ENCODE results near the gene CHST11. TPM values are rescaled to one million over a fixed set of nuclear protein-coding genes. Genes with fewer than 3 reads are reported as not detected.
"Not testable (repeated sequence)": the region's sequence is repeated elsewhere in the genome, so short reads cannot be mapped to it uniquely, and the experiment has no call there.

CHST11 gene
- total and polyA plus RNA-seq, 9 of the 15 experiments (the other 6 are each of a cell fraction or from before 2014, with no cell fraction given), result 2.3 to 38.7 (median 15.0) TPM

- DNase-seq (ENCODE audit: extremely low read depth in 1 of 4, low spot score in 3 of 4); H2AFZ ChIP-seq (ENCODE audit: low read depth, low read length); FAIRE-seq; H3K9ac ChIP-seq (ENCODE audit: insufficient read depth in 1 of 2, low read depth in 2 of 2, low read length in 2 of 2); BruUV-seq (replicated peaks); H3K9me1 ChIP-seq (ENCODE audit: control insufficient read depth, insufficient read depth, low read length); H3K27me3 ChIP-seq (ENCODE audit: control insufficient read depth in 2 of 2, insufficient read depth in 2 of 2, low read length in 2 of 2); ATAC-seq; in situ Hi-C loops (cut with MboI); H3K27ac ChIP-seq (ENCODE audit: extremely low read depth, low read depth, low read length); H3K36me3 ChIP-seq (ENCODE audit: control insufficient read depth, insufficient read depth, low read length); H4K20me1 ChIP-seq (replicated peaks; ENCODE audit: control insufficient read depth, insufficient read depth, low read length); H3K4me2 ChIP-seq (ENCODE audit: insufficient read depth, low read length); H3K4me3 ChIP-seq; CTCF ChIA-PET (ENCODE audit: low intra/inter-chr PET ratio); H3K9me3 ChIP-seq (replicated peaks; ENCODE audit: control insufficient read depth, insufficient read depth, low read depth, low read length): not testable (repeated sequence)
- peaks cover 47% of the 10 kb centered on the region for H3K79me2 ChIP-seq (ENCODE audit: control insufficient read depth, insufficient read depth, low read length)
- POLR2A ChIA-PET, result interaction anchor here (2.2 kb wide), 1 partner anchor 11 kb away, joined by 6 read pairs; no protein-coding TSS in a partner anchor
- 83% methylated on average over 1 of the region's 3 CpGs for WGBS (ENCODE audit: insufficient coverage, low coverage, missing lambda C conversion rate)
- TF ChIP-seq ZNF146 (CRISPR knock-in tag; IDR thresholded peaks at IDR 0.05; ENCODE audit: unreplicated experiment) (peak; percentile 16), BCOR (IDR thresholded peaks at IDR 0.05) (peak; percentile 44; the same call in 1 of the 2 replicates), KDM1A (IDR thresholded peaks at IDR 0.05) (0 out of 4 replicates have a peak, but pooled peaks of 1 of the 2 experiments have one; percentile 51)
- intact Hi-C loops (cut with micrococcal nuclease), result loop anchor here (10.0 kb wide), 1 partner anchor 250 kb away; no protein-coding TSS in a partner anchor
- H3K4me1 ChIP-seq (replicated peaks in 1 of 2; ENCODE audit: control insufficient read depth in 2 of 2, insufficient read depth in 2 of 2, low read length in 2 of 2), result peaks cover 11 to 50% of the 10 kb centered on the region in 2 experiments
Measured at GRCh38 chr12:104574353-104574752, 117.6 kb downstream of the CHST11 start.

GRCh38 chr12:104574758-104575157, 118.0 kb downstream of the CHST11 start:
- POLR2A ChIA-PET, result interaction anchor here (0.7 to 2.2 kb wide), 2 partner anchors 12 to 316 kb away, joined by 4 to 6 read pairs; no protein-coding TSS in a partner anchor
- not testable (repeated sequence) for H3K4me2 ChIP-seq (ENCODE audit: insufficient read depth, low read length)

More at GRCh38 chr12:104574758-104575157, 118.0 kb downstream of the CHST11 start:
- ATAC-seq; H3K27ac ChIP-seq (ENCODE audit: extremely low read depth, low read depth, low read length); H3K9me1 ChIP-seq (ENCODE audit: control insufficient read depth, insufficient read depth, low read length); in situ Hi-C loops (cut with MboI); FAIRE-seq; H3K9ac ChIP-seq (ENCODE audit: insufficient read depth in 1 of 2, low read depth in 2 of 2, low read length in 2 of 2); BruUV-seq (replicated peaks); H3K36me3 ChIP-seq (ENCODE audit: control insufficient read depth, insufficient read depth, low read length); H4K20me1 ChIP-seq (replicated peaks; ENCODE audit: control insufficient read depth, insufficient read depth, low read length); H3K4me3 ChIP-seq; CTCF ChIA-PET (ENCODE audit: low intra/inter-chr PET ratio); DNase-seq (ENCODE audit: extremely low read depth in 1 of 4, low spot score in 3 of 4); H2AFZ ChIP-seq (ENCODE audit: low read depth, low read length); H3K27me3 ChIP-seq (ENCODE audit: control insufficient read depth in 2 of 2, insufficient read depth in 2 of 2, low read length in 2 of 2); H3K9me3 ChIP-seq (replicated peaks; ENCODE audit: control insufficient read depth, insufficient read depth, low read depth, low read length); TF ChIP-seq JUND (tag; IDR thresholded peaks at IDR 0.05; ENCODE audit: borderline replicate concordance, low read depth, low read length); CEBPG (tag; conservative IDR thresholded peaks at IDR 0.05 in 1 of 2, IDR thresholded peaks at IDR 0.05 in 1 of 2); ATF3 (CRISPR knock-in tag; conservative IDR thresholded peaks at IDR 0.05): not testable (repeated sequence)
- Histone ChIP-seq H3K79me2 (ENCODE audit: control insufficient read depth, insufficient read depth, low read length) (peaks cover 51% of the 10 kb centered on the region), H3K4me1 (replicated peaks in 1 of 2; ENCODE audit: control insufficient read depth in 2 of 2, insufficient read depth in 2 of 2, low read length in 2 of 2) (peaks cover 11 to 52% of the 10 kb centered on the region in 2 experiments)
- 63% methylated on average over 5 of the region's 6 CpGs for WGBS (ENCODE audit: insufficient coverage, low coverage, missing lambda C conversion rate)
- TF ChIP-seq JUND (IDR thresholded peaks at IDR 0.05; ENCODE audit: borderline replicate concordance, low read depth, low read length) (0 out of 2 replicates have a peak, but pooled peaks have one; percentile 28), CEBPG (CRISPR knock-in tag; IDR thresholded peaks at IDR 0.05) (peak; percentile 10; the same call in 1 of the 2 replicates), ATF3 (IDR thresholded peaks at IDR 0.05) (peak; percentile 58), DPF2 (IDR thresholded peaks at IDR 0.05) (0 out of 2 replicates have a peak, but pooled peaks have one; percentile 19), ADNP (tag; IDR thresholded peaks at IDR 0.05) (peak; percentile 39; the same call in 1 of the 2 replicates)
- intact Hi-C loops (cut with micrococcal nuclease), result loop anchor here (5.0 to 10.0 kb wide), 3 partner anchors 68 to 250 kb away; partner anchors contain the start of gene CHST11
